Spleen (tissue), 13 donors: Measurements from ENCODE around the gene DDOST. TPM values are rescaled to one million over a fixed set of nuclear protein-coding genes. Genes with fewer than 3 reads are reported as not detected.

Source experiments
- DNase-seq: peaks from one replicate; pipeline ENCODE4 v3.0.0-alpha.2; 2020
- H3K27ac ChIP-seq, 8 donors: fragments of 200-600 bp; sonication (generic) in 7 of 8; 1 replicate in 4 of 8; 2 replicates in 4 of 8; pipeline versions ENCODE4 v1.5.0 to v1.8.0; 2016 to 2021; ENCODE audit warnings: inconsistent platforms in 4 of 8, mild to moderate bottlenecking in 4 of 8, moderate library complexity in 1 of 8
- H3K27me3 ChIP-seq, 7 donors: fragments of 200-600 bp; sonication (generic) in 6 of 7; replicated peaks in 1 of 7; 1 replicate in 4 of 7; 2 replicates in 3 of 7; pipeline versions ENCODE4 v1.5.0 to v1.8.0; 2016 to 2021; ENCODE audit warnings: inconsistent platforms in 3 of 7, mild to moderate bottlenecking in 1 of 7
- H3K36me3 ChIP-seq, 6 donors: fragments of 200-600 bp; sonication (generic) in 5 of 6; 1 replicate in 4 of 6; 2 replicates in 2 of 6; pipeline versions ENCODE4 v1.5.0 to v1.8.0; 2016 to 2021; ENCODE audit warnings: inconsistent platforms in 2 of 6
- H3K4me1 ChIP-seq, 6 donors: fragments of 200-600 bp; sonication (generic) in 5 of 6; 1 replicate in 3 of 6; 2 replicates in 3 of 6; pipeline versions ENCODE4 v1.5.0 to v1.8.0; 2016 to 2021; ENCODE audit warnings: inconsistent platforms in 3 of 6
- H3K4me3 ChIP-seq, 8 donors: fragments of 200-600 bp; sonication (generic) in 7 of 8; 1 replicate in 4 of 8; 2 replicates in 4 of 8; pipeline versions ENCODE4 v1.5.0 to v1.8.0; 2016 to 2021; ENCODE audit warnings: inconsistent platforms in 4 of 8, mild to moderate bottlenecking in 4 of 8, moderate library complexity in 2 of 8
- H3K9me3 ChIP-seq, 8 donors: fragments of 200-600 bp; sonication (generic) in 7 of 8; 1 replicate in 4 of 8; 2 replicates in 4 of 8; pipeline versions ENCODE4 v1.5.0 to v1.8.0; 2016 to 2021; ENCODE audit warnings: inconsistent platforms in 4 of 8
- POLR2A ChIP-seq, 3 donors: fragments of 450-650 bp; IDR thresholded peaks; one replicate each; pipeline ENCODE4 v1.5.1; 2017; ENCODE audit warnings: antibody characterized with exemption in 3 of 3, mild to moderate bottlenecking in 1 of 3
- POLR2AphosphoS5 ChIP-seq, 3 donors: sonication (generic); formaldehyde crosslinking; IDR thresholded peaks; one replicate each; pipeline ENCODE4 v1.5.1; 2017; ENCODE audit warnings: antibody characterized with exemption in 3 of 3
- WGBS, 5 donors: extraction: QIAGEN DNeasy Blood & Tissue Kit in 3 of 5; methylation state at CpG; one replicate each; pipeline versions ENCODE4 v1.1.5 to v1.1.7; 2013 to 2018; 5-methylcytosine and 5-hydroxymethylcytosine counted together
- intact Hi-C: fragments of 100-400 bp; cut with DNase I; formaldehyde crosslinking; loops from one replicate; pipeline ENCODE4 v1.15.0; 2023; ENCODE audit warnings: low total_unique reads
- long read RNA-seq, 2 donors: transcript quantifications; one replicate each; lab custom pipeline, GENCODE V29; 2026
- polyA plus RNA-seq, 3 donors: library from polyadenylated mRNA; stranded (reverse); fragments of 200-250 nt; gene quantifications; one replicate each; pipeline ENCODE4 v1.2.1, GENCODE V29; 2013
- total RNA-seq, 7 donors: library from RNA; depleted of rRNA in 3 of 7; stranded (reverse); fragments of >200 nt in 3 of 7; fragmentation: NEBNext Ultra II Directional in 4 of 7; extraction: Animal tissue kit (Norgen Biotek cat#: 25700) in 4 of 7; gene quantifications; one replicate each; pipeline versions ENCODE4 v1.1.0 to v1.2.1, GENCODE V29; 2016 to 2021
- TF ChIP-seq, protein P1 (sequence below), 11 experiments: fragments of 200-600 bp in 7 of 11; fragments of 450-650 bp in 4 of 11; sonication (generic) in 4 of 11; IDR thresholded peaks in 8 of 11; conservative IDR thresholded peaks in 3 of 11; 1 replicate in 7 of 11; 2 replicates in 4 of 11; pipeline versions ENCODE4 v1.4.0 to v1.8.0; 2016 to 2021; ENCODE audit warnings: antibody characterized with exemption in 11 of 11, inconsistent platforms in 4 of 11, mild to moderate bottlenecking in 1 of 11
- donor health status: healthy with polysubstance abuse.
- donor health status: DM: no; HTN: no; CAD: no; lungs with moderate emphysema.
- donor health status: DM: no; HTN: no; CAD: no.
- donor health status: Bipolar disorder and iron deficiency.
- donor health status: healthy.
- donor health status: DM: no; HTN: no; CAD: no.
- donor health status: DM: yes; HTN: yes; CAD: no.

The DDOST gene
- total RNA-seq (100 to 1,000 TPM; 121 to 194 (median 163) TPM), polyA plus RNA-seq (100 to 1,000 TPM; 107 to 139 (median 114) TPM)
- long read RNA-seq, donor 1, transcript DDOST-202 (11 exons, 2,126 nt) = major isoform, 61 of 95 reads
- long read RNA-seq, donor 1, partial matches to known transcripts = 32 of 95 reads
- long read RNA-seq, donor 1, other reads (novel, unspliced or antisense) = 0 of 95 reads
- long read RNA-seq, donor 2, transcript DDOST-202 (11 exons, 2,126 nt) = major isoform, 73 of 84 reads
- long read RNA-seq, donor 2, partial matches to known transcripts = 11 of 84 reads
- long read RNA-seq, donor 2, other reads (novel, unspliced or antisense) = 0 of 84 reads

DNA sequence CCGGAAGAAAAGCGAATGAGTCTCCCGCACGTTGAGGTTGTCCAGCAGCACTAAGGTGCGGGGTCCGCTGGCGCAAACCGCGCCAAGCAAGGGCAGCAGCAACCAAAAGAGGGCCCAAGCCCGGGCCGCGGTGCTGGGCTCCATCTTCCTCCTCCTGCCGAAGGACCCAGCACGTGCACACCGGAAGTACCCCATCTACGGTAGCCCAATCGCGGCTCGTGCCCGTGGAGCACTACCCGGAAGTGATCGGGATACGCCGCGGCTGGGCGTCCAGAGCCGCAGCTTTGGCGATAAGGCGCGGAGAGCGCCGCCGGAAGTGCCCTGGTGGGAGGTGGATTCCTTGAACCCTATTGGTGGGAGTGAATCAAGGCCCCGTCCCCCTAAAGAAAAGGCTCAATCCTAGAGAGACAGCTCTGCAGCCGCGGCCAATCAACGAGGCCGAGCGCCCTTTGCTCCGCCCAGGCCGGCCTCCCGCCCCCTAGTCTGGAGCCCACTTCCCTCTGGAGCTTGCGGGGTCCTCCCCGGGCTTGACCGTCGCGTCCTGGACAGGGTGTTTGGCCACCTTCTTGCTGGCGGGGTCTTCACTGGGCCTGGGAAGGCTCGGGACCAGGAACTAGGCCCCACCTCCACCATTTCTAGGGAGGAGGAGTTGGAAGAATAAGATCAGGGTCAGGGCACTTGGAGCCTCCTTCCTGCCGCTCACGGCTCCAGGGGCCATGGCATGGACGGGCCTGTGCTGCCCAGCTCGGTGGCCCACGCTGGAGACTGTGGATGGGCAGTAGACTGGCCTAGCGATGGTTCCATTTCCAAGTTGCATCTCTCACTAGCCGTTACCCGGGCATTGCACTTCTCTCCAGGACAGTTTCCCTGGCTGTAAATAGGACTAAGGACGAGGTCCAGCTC lies at the start of gene DDOST:
Gene DDOST, minus strand, starts transcription at position 163 of the 903 bp plus-strand sequence. Its CDS starts 19 bp downstream, at position 144.
- DNase-seq = peak; percentile 99
- intact Hi-C loops = no loop called here
- TF ChIP-seq POLR2A (IDR thresholded peaks at IDR 0.05) (peak in 1 of 3 donors; percentile 51), POLR2AphosphoS5 (IDR thresholded peaks at IDR 0.05) (peak; percentile 91 to 94 (median 93))
- TF ChIP-seq, protein P1, sequence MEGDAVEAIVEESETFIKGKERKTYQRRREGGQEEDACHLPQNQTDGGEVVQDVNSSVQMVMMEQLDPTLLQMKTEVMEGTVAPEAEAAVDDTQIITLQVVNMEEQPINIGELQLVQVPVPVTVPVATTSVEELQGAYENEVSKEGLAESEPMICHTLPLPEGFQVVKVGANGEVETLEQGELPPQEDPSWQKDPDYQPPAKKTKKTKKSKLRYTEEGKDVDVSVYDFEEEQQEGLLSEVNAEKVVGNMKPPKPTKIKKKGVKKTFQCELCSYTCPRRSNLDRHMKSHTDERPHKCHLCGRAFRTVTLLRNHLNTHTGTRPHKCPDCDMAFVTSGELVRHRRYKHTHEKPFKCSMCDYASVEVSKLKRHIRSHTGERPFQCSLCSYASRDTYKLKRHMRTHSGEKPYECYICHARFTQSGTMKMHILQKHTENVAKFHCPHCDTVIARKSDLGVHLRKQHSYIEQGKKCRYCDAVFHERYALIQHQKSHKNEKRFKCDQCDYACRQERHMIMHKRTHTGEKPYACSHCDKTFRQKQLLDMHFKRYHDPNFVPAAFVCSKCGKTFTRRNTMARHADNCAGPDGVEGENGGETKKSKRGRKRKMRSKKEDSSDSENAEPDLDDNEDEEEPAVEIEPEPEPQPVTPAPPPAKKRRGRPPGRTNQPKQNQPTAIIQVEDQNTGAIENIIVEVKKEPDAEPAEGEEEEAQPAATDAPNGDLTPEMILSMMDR (IDR thresholded peaks at IDR 0.05 in 8 of 11, conservative IDR thresholded peaks at IDR 0.05 in 3 of 11) = peak; percentile 25 to 74 (median 55)
- WGBS, 5 donors = 1 to 5% (median 2%) methylated on average over 20 to 58 of the region's 58 CpGs
- peak within 1 kb of the TSS; percentile 81 to 99 (median 93) for H3K4me3 ChIP-seq
- H3K36me3 ChIP-seq = peaks cover 0 to 41% (median 20%) of the 10 kb centered on the region in 6 donors
- H3K27me3 ChIP-seq = no peaks in the 10 kb centered on the region
- H3K9me3 ChIP-seq = no peaks in the 10 kb centered on the region
- peak within 1 kb of the TSS; percentile 79 to 92 (median 88) for H3K27ac ChIP-seq
- peaks cover 26 to 93% (median 60%) of the 10 kb centered on the region in 6 donors for H3K4me1 ChIP-seq

DNA sequence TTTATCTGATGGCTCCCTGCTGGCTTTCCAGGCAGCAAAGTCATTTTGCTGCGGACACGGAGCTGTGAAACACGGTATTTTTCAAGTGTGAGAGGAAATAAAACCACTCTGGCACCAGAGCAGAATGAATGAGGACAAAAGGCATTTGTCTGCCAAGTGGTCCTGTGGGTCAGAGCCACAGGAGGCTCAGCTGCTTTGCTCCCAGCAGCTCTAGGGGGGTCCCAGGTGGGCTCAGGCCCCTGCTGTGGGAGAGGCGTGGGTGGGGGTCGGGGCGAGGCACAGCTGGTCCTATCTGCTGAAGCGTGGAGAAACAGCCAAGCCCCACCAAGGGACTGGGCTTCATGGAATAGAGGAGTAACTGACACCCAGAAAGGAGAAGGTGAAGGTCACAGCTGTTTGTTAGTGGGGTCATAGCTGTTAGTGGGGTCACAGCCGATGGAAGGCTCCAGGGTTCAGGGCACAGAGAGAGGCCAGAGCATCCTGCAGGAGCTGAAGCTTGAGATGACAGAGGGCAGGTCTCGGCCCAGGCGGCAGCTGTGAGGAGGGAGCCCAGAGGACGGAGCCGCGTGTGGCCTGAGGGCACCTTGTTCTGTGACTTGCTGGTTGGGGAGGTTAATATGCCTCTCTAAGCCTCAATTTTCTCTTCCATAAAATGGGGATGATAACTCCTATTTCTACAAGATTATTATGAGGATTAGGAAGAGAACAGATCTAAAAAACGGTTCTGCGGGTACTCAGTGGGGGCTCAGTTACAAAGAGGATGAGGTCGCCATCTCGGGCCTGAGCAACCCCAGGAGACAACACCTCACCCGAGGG lies 49.5 kb upstream of the DDOST start:
- Histone ChIP-seq H3K9me3 (no peaks in the 10 kb centered on the region), H3K4me3 (no peak overlapping the region), H3K36me3 (no peaks in the 10 kb centered on the region), H3K27me3 (peaks cover 0 to 12% (median under 1%) of the 10 kb centered on the region in 7 donors), H3K27ac (no peak overlapping the region), H3K4me1 (peaks cover 0 to 4% (median 0%) of the 10 kb centered on the region in 6 donors)
- DNase-seq = no peak
- 61 to 73% (median 71%) methylated on average over 18 of the region's 18 CpGs for WGBS, 5 donors
- intact Hi-C loops = no loop called here
- TF ChIP-seq, protein P1 (IDR thresholded peaks at IDR 0.05 in 8 of 11, conservative IDR thresholded peaks at IDR 0.05 in 3 of 11) = no peak
- TF ChIP-seq POLR2A (IDR thresholded peaks at IDR 0.05) (no peak), POLR2AphosphoS5 (IDR thresholded peaks at IDR 0.05) (no peak)

DNA sequence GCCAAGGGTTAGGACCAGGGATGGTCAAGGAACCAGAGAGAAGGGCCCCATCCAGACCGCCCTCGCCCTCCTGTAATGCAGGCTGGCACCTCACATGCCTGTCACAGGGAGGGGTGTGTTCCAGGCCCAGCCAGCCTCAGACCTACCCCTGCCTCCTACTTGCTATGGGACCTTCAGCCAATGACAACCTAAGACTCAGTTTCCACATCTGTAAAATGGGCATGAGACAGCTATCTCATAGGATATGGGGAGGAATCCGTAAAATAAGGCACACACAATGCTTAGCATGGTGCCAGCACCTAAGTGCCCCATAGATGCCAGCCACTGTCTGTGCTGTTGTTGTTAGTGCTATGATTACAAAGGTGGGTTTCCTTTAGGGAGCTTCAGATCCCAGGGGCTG lies 48.7 kb upstream of the DDOST start:
- Histone ChIP-seq H3K4me1 (peaks cover 0 to 4% (median 0%) of the 10 kb centered on the region in 6 donors), H3K27me3 (peaks cover 0 to 4% (median 0%) of the 10 kb centered on the region in 7 donors), H3K4me3 (no peak overlapping the region), H3K9me3 (no peaks in the 10 kb centered on the region), H3K36me3 (no peaks in the 10 kb centered on the region), H3K27ac (no peak overlapping the region)
- intact Hi-C loops = no loop called here
- TF ChIP-seq POLR2AphosphoS5 (IDR thresholded peaks at IDR 0.05) (no peak), POLR2A (IDR thresholded peaks at IDR 0.05) (no peak)
- TF ChIP-seq, protein P1 (IDR thresholded peaks at IDR 0.05 in 8 of 11, conservative IDR thresholded peaks at IDR 0.05 in 3 of 11) = no peak
- DNase-seq = no peak
- 80 to 99% (median 94%) methylated on average over 2 to 3 of the region's 3 CpGs for WGBS, 5 donors
